CD4-positive, alpha-beta T cell treated with Interleukin-4 for 1 hour (primary cell): ENCODE results near the gene ARID3C.

Source experiments
- DNase-seq, 2 donors: peaks; one replicate each; pipeline ENCODE4 v3.0.0-alpha.2; 2020 to 2022

ARID3C gene

GRCh38 chr9:34576597-34577399 lies 52.1 kb downstream of the ARID3C start:
- no peak for DNase-seq

- no peak for DNase-seq
Observed at GRCh38 chr9:34575862-34576596, 52.8 kb downstream of the ARID3C start.

GRCh38 chr9:34575241-34575640 lies 53.6 kb downstream of the ARID3C start:
- no peak for DNase-seq

GRCh38 chr9:34574571-34574970 lies 54.3 kb downstream of the ARID3C start:
- DNase-seq: no peak

DNA sequence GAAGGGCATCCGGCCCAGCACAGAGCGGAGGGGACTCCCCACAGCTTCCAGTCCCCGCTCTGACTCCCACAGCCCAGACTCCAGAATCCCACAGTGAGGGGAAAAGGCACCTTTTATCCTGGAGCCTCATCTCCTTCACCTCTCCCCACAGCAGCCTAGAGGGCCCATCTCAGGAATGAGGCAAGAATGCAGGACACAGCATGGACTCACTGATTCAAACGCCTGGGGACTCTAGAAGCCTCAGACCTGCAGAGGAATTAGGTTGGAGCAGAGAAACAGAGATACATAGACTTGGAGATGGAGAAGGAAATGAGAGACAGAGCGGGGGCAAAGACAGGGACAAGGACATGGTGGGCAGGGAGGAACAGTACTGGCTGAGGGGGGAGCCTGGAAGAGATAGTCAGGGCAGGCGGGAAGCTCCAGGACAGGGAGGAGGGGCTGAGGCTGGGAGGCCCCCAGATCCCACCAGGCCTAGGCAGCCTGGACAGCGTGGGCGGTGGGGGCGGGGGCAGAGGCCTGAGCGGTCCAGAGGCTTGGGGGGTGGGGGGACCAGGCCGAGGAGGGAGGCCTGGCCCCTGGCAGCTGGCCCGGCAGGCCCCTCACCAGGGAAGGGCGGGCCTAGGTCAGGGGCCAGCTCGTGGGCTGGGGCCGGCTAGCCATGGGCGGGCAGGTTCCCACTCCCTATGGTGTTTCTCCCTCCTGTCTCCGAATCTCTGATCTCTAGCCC lies 55.1 kb downstream of the ARID3C start:
- no peak for DNase-seq

DNA sequence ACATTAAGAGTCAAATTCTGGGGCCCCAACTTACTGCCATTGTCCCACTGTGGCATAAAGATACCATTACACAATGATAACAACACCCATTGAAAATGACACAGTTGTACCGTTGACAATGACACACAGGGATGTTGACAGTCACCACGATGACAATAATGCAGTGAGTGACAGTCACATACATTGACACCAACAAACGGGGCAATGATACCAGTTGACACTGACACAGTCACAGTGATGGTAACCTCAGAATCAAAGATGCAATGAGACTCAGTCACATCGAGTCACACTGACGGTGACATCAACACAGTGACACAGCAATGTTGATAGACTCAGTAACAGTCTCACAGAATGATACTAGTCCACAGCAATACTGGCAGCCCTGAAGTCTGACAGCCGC lies 56.2 kb downstream of the ARID3C start:
- DNase-seq: no peak

DNA sequence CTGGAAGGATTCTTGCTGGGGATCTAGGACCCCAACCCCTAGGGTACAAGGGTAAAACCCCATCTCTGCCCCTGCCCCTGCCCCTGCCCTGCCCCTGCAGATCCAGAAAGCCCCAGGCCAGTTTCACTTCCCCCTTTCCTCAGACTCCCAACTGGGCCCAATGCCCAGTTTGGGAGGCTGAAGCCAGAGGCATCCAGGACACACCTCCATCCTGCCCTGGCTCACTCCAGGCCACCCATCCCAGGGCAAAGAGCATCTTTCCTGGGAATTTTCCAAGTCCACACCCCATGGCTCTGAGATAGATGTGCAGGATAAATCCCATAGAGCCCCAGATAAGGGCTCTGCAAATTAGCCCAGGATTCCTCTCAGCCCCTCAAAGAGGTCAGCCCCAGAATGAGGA lies 56.8 kb downstream of the ARID3C start:
- no peak for DNase-seq

- no peak for DNase-seq
Observed at GRCh38 chr9:34571481-34571810, 57.4 kb downstream of the ARID3C start.
